Fibroblast of villous mesenchyme (primary cell): ENCODE results near the gene FA2H. TPM values are rescaled to one million over a fixed set of nuclear protein-coding genes. Genes with fewer than 3 reads are reported as not detected.
"Not testable (repeated sequence)": the region's sequence is repeated elsewhere in the genome, so short reads cannot be mapped to it uniquely, and the experiment has no call there.

Experiments used
- DNase-seq: peaks from one replicate; pipeline ENCODE4 v3.0.0-alpha.2; 2010; ENCODE audit warnings: low read depth
- H3K4me3 ChIP-seq: 2 replicates; pipeline ENCODE4 v1.5.1; 2011; ENCODE audit warnings: low read depth, mild to moderate bottlenecking, low read length
- total RNA-seq: library from RNA; depleted of rRNA; stranded (reverse); fragments of >200 nt; gene quantifications from 2 replicates; pipeline ENCODE4 v1.2.3, GENCODE V29; 2012
- TF ChIP-seq, protein P1 (sequence below): IDR thresholded peaks from 2 replicates; pipeline ENCODE4 v1.5.1; 2012; ENCODE audit warnings: low read depth, mild to moderate bottlenecking, low read length; ENCODE audit not compliant: insufficient read depth

FA2H gene
- total RNA-seq, 1 donor = not detected

DNA sequence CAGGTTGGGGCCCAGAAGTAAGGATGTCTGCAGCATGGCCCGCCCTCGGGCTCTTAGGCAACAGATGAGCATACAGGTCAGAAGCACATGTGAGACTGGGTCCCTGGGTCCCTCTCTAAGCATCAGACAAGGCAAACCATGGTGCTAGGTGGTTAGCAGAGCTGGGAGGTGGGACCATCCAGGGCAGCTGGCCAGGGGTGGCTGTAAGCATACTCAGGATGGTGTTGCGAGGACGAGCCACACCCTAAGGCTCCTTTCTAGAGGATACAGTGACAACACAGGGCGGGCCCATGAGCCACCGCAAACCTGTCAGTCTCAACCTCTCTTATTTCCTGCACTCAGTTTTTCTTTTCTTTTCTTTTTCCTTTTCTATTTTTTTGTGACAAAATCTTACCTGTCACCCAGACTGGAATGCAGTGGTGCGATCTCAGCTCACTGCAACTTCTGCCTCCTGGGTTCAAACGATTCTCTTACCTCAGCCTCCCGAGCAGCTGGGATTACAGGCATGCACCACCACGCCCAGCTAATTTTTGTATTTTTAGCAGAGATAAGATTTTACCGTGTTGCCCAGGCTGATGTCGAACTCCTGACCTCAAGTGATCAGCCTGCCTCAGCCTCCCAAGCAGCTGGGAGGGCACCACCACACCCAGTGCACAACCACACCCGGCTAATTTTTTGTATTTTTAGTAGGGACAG lies 3.6 kb downstream of the FA2H start:
- TF ChIP-seq, protein P1, sequence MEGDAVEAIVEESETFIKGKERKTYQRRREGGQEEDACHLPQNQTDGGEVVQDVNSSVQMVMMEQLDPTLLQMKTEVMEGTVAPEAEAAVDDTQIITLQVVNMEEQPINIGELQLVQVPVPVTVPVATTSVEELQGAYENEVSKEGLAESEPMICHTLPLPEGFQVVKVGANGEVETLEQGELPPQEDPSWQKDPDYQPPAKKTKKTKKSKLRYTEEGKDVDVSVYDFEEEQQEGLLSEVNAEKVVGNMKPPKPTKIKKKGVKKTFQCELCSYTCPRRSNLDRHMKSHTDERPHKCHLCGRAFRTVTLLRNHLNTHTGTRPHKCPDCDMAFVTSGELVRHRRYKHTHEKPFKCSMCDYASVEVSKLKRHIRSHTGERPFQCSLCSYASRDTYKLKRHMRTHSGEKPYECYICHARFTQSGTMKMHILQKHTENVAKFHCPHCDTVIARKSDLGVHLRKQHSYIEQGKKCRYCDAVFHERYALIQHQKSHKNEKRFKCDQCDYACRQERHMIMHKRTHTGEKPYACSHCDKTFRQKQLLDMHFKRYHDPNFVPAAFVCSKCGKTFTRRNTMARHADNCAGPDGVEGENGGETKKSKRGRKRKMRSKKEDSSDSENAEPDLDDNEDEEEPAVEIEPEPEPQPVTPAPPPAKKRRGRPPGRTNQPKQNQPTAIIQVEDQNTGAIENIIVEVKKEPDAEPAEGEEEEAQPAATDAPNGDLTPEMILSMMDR = no peak
- no peak for DNase-seq
- H3K4me3 ChIP-seq = no peak overlapping the region

- TF ChIP-seq, protein P1 = no peak
- H3K4me3 ChIP-seq = no peak overlapping the region
- DNase-seq = no peak
Measured at GRCh38 chr16:74769586-74770190, 4.9 kb downstream of the FA2H start.

DNA sequence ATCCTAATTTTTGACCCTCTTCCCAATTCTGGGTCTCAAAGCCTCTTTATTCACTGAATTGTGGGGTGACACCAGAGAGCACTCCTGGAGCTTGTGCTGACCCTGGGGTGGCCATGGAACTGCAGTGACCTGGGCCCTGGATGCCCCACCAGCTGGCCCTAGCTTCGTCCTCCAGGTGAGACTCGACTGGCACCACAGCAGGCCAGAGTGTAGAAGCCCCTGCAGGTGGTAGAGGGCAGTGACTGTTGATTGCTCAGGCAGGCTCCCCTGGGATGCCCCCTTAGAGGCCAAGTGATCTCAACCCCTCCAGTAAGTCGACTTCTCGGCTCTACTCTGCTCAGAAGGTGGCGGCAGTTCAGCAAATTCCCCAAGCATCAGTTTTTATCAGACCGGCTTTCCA lies 6.4 kb downstream of the FA2H start:
- DNase-seq = no peak
- TF ChIP-seq, protein P1 = no peak
- H3K4me3 ChIP-seq = no peak overlapping the region

DNA sequence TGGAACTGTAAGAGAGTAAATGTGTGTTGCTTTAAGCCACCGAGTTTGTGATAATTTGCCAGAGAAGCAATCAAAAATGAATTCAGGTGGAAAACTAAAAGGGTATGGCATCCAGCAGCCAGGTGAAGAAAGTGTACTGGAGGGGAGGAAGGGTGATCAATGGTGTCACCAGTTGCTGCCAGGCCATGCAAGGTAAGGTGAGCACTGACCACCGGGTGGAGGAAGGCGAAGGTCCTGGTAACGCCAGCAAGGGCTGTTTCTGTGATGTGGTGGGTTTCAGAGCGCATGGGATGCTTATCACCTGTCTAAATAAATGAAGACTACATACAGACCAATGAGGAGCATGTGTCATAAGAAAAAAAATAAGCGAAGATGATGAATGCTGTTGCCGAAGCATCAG lies 6.9 kb downstream of the FA2H start:
- no peak for DNase-seq
- TF ChIP-seq, protein P1 = no peak
- no peak overlapping the region for H3K4me3 ChIP-seq

DNA sequence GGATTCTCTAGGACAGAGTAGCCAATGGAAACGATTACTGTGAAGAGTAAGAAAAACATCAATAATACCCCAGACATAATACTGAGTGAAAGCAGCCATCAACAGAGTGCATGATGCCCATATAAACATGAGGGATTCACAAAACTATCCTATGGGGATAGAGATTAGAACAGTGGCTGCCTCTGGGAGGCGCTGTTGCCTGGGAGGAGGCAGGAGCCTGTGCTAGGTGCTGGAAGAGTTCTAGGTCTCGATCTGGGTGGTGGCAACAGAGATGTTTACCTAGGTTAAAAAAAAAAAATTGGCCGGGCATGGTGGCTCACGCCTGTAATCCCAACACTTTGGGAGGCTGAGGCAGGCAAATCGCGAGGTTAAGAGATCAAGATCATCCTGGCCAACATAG lies 7.9 kb downstream of the FA2H start:
- no peak for DNase-seq
- H3K4me3 ChIP-seq = no peak overlapping the region
- TF ChIP-seq, protein P1 = no peak

GRCh38 chr16:74764184-74764583 lies 10.4 kb downstream of the FA2H start:
- not testable (repeated sequence) for H3K4me3 ChIP-seq, DNase-seq

DNA sequence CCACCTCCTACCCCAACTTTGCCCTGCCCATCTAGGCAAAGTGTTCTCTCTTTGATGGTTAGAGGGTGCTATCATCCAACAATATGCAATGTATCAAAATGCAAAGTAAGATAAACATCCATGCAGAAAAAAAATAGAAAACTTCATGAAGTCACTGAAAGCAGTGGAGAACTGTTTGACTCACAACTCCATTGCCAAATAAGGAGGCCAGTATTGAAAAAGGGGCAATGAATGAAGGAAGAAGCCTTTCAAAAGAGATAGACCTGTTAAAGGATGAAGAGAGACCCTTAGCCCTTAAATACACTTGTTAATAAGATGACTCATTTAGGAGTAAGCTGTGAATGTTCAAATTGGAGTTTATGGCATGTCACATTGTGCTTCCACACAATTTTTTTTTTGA lies 13.0 kb downstream of the FA2H start:
- TF ChIP-seq, protein P1 = no peak
- no peak for DNase-seq

More for the DNA sequence above, 13.0 kb downstream of the FA2H start:
- H3K4me3 ChIP-seq = no peak overlapping the region
